K562 (cell line): ENCODE results near the gene ZNF557. TPM values are rescaled to one million over a fixed set of nuclear protein-coding genes. Genes with fewer than 3 reads are reported as not detected.

Source experiments
- ARID1B ChIP-seq: fragments of 450-650 bp; IDR thresholded peaks from 2 replicates; pipeline ENCODE4 v1.6.1; 2016; ENCODE audit warnings: antibody characterized with exemption, mild to moderate bottlenecking, inconsistent platforms
- ATF1 ChIP-seq, 2 experiments: fragments of 450-650 bp in 1 of 2; IDR thresholded peaks; 2 replicates each; pipeline ENCODE4 v1.6.1; 2016; ENCODE audit warnings: missing compliant biosample characterization in 1 of 2, missing genetic modification characterization in 1 of 2
- CCAR2 ChIP-seq: fragments of 200-400 bp; formaldehyde crosslinking; IDR thresholded peaks from 2 replicates; pipeline ENCODE4 v1.6.1; 2017; ENCODE audit warnings: mild to moderate bottlenecking, low read depth, low read length
- DNMT1 ChIP-seq: fragments of 450-650 bp; IDR thresholded peaks from 2 replicates; pipeline ENCODE4 v1.6.1; 2016; ENCODE audit warnings: antibody characterized with exemption, mild to moderate bottlenecking
- HDAC1 ChIP-seq, 2 experiments: fragments of 450-650 bp; IDR thresholded peaks; 2 replicates each; pipeline ENCODE4 v1.6.1; 2016 to 2017; ENCODE audit warnings: inconsistent platforms in 1 of 2, mild to moderate bottlenecking in 1 of 2, moderate library complexity in 1 of 2
- HNRNPH1 ChIP-seq: fragments of 200-400 bp; formaldehyde crosslinking; optimal IDR thresholded peaks from 2 replicates; pipeline ENCODE3; 2017; ENCODE audit warnings: low read depth, mild to moderate bottlenecking, low read length, moderate library complexity
- HNRNPUL1 ChIP-seq: fragments of 200-400 bp; formaldehyde crosslinking; IDR thresholded peaks from 2 replicates; pipeline ENCODE4 v1.6.1; 2017; ENCODE audit warnings: low read length
- MEF2A ChIP-seq: IDR thresholded peaks from 2 replicates; pipeline ENCODE4 v1.6.1; 2011; ENCODE audit warnings: low read depth, mild to moderate bottlenecking, low read length, moderate library complexity; ENCODE audit not compliant: control insufficient read depth
- PML ChIP-seq: IDR thresholded peaks from 2 replicates; pipeline ENCODE4 v1.6.1; 2012; ENCODE audit warnings: low read length, inconsistent platforms
- POLR2AphosphoS2 ChIP-seq: IDR thresholded peaks from 2 replicates; pipeline ENCODE4 v1.6.1; 2012; ENCODE audit warnings: low read length, improper control_type of control experiment
- ZBTB17 ChIP-seq: fragments of 450-650 bp; formaldehyde crosslinking; IDR thresholded peaks from 2 replicates; pipeline ENCODE4 v1.4.0; 2020; ENCODE audit warnings: mild to moderate bottlenecking
- polyA plus RNA-seq, 8 experiments: library from polyadenylated mRNA; depleted of rRNA in 4 of 8; stranded (reverse) in 5 of 8; unstranded in 3 of 8; fragments of >200 nt; fragmentation: Nextera tagmentation in 2 of 8; fragmentation: Illumina TruSeq in 1 of 8; extraction: Ambion mirVana in 2 of 8; extraction: Trizol in 1 of 8; gene quantifications; 2 replicates each; pipeline versions ENCODE4 v1.2.1 to v1.2.3, GENCODE V29; 2011 to 2014; ENCODE audit warnings: inconsistent platforms in 1 of 8, missing spikeins in 1 of 8
- total RNA-seq, 7 experiments: library from RNA; depleted of rRNA in 6 of 7; stranded (reverse); fragments of >200 nt in 6 of 7; fragmentation: Illumina TruSeq in 2 of 7; extraction: Trizol in 2 of 7; gene quantifications; 2 replicates each; pipeline versions ENCODE4 v1.2.1 to v1.2.3, GENCODE V29; 2011 to 2021; ENCODE audit warnings: low replicate concordance in 1 of 7
- TF ChIP-seq, protein P1 (sequence below), 2 experiments: fragments of 450-650 bp in 1 of 2; sonication (generic) in 1 of 2; formaldehyde crosslinking in 1 of 2; IDR thresholded peaks; 2 replicates each; pipeline versions ENCODE4 v1.7.1 to v1.9.0; 2016 to 2022; ENCODE audit warnings: inconsistent platforms in 1 of 2, mild to moderate bottlenecking in 1 of 2, missing genetic modification reagents in 1 of 2
- TF ChIP-seq, protein P2 (sequence below): sonication (generic); formaldehyde crosslinking; IDR thresholded peaks from 2 replicates; pipeline ENCODE4 v1.8.0; 2022; ENCODE audit warnings: missing genetic modification reagents, mild to moderate bottlenecking, borderline replicate concordance
- TF ChIP-seq, protein P3 (sequence below): sonication (generic); formaldehyde crosslinking; IDR thresholded peaks from 2 replicates; pipeline ENCODE4 v1.8.0; 2022; ENCODE audit warnings: mild to moderate bottlenecking, low read depth, missing genetic modification reagents

Gene ZNF557
- total and polyA plus RNA-seq, 9 of the 15 experiments (the other 6 are each of a cell fraction or from before 2014, with no cell fraction given), result 2.2 to 6.6 (median 4.4) TPM

DNA sequence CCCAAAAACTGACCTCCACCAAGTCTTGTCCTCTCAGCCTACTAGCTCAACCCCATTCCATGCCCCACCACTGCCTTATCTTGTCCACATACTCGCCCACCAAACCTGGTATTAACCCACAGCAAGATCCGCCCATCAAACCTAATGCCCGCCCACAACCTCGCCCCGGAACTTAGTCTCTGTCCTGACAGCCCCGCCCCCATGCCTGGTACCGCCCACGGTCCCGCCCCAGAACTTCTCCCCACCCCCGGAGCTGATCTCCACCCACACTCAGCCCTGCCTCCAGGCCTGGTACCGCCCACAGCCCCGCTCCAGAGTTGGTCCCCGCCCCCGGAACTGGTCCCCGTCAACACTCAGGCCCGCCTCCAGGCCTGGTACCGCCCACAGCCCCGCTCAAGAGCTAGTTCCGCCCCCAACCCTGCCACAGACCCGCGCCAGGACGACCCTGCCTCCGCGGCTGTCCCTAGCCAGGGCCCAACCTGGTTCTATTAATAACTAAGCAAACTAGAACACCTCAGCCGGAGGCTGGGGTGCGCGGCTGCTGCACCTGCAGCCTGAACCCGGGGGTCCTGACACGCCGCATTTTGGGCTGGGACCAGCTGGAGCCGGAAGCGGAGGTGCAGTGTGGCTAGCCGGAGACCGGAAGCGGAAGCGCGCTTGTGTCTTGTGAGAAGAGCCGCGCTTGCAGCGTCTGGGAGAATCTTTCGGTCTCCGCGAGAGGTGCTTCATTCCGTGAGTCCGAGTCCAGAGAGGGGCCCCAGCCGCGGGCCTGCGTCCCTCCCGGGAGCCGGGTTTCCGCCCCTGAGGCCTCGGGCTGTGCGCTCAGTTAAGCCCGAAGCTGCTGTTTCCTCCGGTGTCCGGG is at the start of gene ZNF557 (continued):
- TF ChIP-seq, protein P1, sequence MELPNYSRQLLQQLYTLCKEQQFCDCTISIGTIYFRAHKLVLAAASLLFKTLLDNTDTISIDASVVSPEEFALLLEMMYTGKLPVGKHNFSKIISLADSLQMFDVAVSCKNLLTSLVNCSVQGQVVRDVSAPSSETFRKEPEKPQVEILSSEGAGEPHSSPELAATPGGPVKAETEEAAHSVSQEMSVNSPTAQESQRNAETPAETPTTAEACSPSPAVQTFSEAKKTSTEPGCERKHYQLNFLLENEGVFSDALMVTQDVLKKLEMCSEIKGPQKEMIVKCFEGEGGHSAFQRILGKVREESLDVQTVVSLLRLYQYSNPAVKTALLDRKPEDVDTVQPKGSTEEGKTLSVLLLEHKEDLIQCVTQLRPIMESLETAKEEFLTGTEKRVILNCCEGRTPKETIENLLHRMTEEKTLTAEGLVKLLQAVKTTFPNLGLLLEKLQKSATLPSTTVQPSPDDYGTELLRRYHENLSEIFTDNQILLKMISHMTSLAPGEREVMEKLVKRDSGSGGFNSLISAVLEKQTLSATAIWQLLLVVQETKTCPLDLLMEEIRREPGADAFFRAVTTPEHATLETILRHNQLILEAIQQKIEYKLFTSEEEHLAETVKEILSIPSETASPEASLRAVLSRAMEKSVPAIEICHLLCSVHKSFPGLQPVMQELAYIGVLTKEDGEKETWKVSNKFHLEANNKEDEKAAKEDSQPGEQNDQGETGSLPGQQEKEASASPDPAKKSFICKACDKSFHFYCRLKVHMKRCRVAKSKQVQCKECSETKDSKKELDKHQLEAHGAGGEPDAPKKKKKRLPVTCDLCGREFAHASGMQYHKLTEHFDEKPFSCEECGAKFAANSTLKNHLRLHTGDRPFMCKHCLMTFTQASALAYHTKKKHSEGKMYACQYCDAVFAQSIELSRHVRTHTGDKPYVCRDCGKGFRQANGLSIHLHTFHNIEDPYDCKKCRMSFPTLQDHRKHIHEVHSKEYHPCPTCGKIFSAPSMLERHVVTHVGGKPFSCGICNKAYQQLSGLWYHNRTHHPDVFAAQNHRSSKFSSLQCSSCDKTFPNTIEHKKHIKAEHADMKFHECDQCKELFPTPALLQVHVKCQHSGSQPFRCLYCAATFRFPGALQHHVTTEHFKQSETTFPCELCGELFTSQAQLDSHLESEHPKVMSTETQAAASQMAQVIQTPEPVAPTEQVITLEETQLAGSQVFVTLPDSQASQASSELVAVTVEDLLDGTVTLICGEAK (IDR thresholded peaks at IDR 0.05), result peak; percentile 97
- TF ChIP-seq, protein P1 (CRISPR knock-in tag; IDR thresholded peaks at IDR 0.05), result no peak
- TF ChIP-seq HNRNPUL1 (no peak), MEF2A (0 out of 2 replicates have a peak, but pooled peaks have one; percentile 9), ZBTB17 (no peak), POLR2AphosphoS2 (no peak), ATF1 (CRISPR knock-in tag; IDR thresholded peaks at IDR 0.05) (no peak), ATF1 (tag; IDR thresholded peaks at IDR 0.05) (peak; percentile 67), CCAR2 (no peak), PML (peak; percentile 73; the same call in 1 of the 2 replicates), DNMT1 (no peak), ARID1B (0 out of 2 replicates have a peak, but pooled peaks have one; percentile 25), HNRNPH1 (no peak), HDAC1 (IDR thresholded peaks at IDR 0.05) (peak in 1 of 2 experiments; percentile 92; a peak in 2 of 4 replicates)
- TF ChIP-seq, protein P2, sequence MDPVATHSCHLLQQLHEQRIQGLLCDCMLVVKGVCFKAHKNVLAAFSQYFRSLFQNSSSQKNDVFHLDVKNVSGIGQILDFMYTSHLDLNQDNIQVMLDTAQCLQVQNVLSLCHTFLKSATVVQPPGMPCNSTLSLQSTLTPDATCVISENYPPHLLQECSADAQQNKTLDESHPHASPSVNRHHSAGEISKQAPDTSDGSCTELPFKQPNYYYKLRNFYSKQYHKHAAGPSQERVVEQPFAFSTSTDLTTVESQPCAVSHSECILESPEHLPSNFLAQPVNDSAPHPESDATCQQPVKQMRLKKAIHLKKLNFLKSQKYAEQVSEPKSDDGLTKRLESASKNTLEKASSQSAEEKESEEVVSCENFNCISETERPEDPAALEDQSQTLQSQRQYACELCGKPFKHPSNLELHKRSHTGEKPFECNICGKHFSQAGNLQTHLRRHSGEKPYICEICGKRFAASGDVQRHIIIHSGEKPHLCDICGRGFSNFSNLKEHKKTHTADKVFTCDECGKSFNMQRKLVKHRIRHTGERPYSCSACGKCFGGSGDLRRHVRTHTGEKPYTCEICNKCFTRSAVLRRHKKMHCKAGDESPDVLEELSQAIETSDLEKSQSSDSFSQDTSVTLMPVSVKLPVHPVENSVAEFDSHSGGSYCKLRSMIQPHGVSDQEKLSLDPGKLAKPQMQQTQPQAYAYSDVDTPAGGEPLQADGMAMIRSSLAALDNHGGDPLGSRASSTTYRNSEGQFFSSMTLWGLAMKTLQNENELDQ (CRISPR knock-in tag), result no peak
- TF ChIP-seq, protein P3, sequence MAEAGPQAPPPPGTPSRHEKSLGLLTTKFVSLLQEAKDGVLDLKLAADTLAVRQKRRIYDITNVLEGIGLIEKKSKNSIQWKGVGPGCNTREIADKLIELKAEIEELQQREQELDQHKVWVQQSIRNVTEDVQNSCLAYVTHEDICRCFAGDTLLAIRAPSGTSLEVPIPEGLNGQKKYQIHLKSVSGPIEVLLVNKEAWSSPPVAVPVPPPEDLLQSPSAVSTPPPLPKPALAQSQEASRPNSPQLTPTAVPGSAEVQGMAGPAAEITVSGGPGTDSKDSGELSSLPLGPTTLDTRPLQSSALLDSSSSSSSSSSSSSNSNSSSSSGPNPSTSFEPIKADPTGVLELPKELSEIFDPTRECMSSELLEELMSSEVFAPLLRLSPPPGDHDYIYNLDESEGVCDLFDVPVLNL (CRISPR knock-in tag), result no peak
